Measurements from ENCODE around the gene MTOR.
"Not testable (repeated sequence)": the region's sequence is repeated elsewhere in the genome, so short reads cannot be mapped to it uniquely, and the experiment has no call there.

Gene MTOR

GRCh38 chr1:11178021-11179015, 84.0 kb downstream of the MTOR start:
- DNase-seq: peak; percentile 84

GRCh38 chr1:11176081-11176706, 86.2 kb downstream of the MTOR start:
- DNase-seq: peak; percentile 2

- DNase-seq: no peak
Measured at GRCh38 chr1:11175461-11175860, 86.9 kb downstream of the MTOR start.

- DNase-seq: no peak
Measured at GRCh38 chr1:11174261-11174942, 87.9 kb downstream of the MTOR start.

DNA sequence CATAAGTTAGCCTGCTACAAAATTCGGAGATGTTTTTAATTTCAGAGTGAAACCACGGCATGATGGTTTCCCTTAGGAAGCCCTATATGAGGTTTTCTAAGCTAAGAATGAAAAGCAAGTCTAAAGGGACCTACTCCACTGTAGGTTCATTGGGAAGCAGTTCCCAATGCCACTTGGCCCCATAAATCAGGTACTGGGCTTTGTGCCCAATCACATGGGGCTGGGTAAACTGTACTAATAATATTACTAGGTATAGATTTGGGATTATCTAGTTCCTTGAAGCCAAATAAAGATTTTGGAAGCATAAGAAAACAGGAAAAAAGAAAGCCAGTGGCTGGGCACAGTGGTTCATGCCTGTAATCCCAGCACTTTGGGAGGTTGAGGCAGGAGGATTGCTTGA, 92.2 kb downstream of the MTOR start:
- peak; percentile 10 for DNase-seq

DNA sequence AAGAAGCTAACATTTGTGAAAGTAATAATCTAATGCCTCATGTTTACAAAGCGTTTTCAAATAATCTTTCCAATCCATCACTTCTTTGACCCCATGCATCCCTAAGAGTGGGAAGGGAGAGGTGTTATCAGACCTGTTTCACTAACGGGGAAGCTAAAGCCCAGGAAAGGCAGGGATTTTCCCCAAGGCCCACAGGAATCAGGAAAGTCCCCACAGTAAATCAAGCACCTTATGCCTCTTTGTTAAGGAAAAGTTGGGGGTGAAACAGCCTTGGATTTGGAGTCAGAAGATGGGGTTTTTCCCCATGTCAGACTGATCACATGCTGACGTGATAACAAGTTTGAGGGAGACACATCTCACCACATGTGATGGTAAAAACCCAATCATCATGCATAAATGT, 93.1 kb downstream of the MTOR start:
- DNase-seq: peak; percentile 6

DNA sequence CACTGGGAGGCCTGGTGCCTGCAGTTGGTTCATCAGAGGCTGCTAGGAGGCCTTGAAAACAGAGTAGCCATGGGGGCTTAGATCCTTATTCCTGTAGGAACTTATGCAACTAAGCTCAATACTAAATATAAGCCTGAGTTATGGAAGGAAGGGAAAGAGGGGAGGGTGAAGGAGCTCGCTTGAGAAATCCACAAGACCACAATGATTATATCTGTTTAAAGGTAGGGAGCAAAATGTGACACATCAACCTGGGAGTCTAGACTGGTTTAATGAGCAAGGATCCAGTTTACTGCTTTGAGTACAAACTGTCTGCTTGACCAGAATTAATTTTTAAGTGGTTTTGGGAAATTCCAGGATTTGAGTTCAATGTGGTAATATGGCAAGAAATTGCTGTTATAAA, 93.6 kb downstream of the MTOR start:
- DNase-seq: no peak

GRCh38 chr1:11166744-11167143, 95.6 kb downstream of the MTOR start:
- not testable (repeated sequence) for DNase-seq

DNA sequence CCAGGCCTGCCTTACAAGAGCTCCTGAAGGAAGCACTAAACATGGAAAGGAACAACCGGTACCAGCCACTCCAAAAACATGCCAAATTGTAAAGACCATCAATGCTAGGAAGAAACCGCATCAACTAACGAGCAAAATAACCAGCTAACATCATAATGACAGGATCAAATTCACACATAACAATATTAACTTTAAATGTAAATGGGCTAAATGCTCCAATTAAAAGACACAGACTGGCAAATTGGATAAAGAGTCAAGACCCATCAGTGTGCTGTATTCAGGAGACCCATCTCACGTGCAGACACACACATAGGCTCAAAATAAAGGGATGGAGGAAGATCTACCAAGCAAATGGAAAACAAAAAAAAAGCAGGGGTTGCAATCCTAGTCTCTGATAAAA, 99.6 kb downstream of the MTOR start:
- not testable (repeated sequence) for DNase-seq

DNA sequence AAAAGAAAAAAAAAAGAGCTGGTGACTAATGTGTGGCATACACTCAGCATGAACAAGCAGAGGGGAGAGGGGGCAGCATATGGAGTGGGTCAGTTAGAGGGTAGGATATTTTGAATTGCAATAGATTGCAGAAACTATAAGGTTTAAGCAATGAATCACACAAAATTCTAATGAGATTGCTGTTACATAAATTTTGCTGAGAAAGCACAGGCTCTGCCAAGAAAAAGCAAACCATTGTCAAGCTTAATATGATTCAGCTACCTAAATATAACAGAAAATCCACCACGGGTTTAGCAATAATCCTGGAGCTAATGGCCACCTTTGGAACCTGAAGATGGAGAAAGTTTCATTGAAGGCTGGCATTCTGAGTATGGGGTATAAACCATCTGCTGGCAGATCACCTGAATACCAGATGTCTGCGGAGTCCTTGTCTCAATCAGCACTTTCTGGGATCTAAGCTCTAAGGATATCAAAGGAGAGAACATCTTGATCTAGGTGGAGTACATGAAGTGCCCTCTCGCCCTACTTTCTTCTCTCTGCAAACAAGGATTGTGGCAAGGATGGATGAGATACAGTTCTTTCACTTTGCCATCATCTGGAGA, 103.5 kb downstream of the MTOR start:
- no peak for DNase-seq

DNA sequence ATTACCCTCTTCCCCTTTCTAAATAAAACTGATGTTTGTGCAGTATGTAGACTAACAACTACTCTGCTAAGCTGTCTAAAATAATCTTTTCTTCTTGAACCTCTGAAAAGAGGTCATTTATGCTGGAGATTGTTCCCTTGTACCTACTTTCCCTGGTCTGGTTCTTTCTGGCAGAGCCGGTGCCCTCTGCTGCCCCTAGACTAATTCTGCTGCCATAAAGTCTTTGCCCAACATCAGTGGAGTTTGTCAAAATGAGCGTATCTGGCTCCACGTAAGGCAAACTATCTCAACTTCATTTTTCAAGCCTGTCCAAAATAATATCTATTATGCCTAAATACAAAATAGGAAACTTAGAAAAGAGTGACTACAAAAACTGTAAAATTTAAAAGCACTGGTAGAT, 104.1 kb downstream of the MTOR start:
- peak; percentile 14 for DNase-seq

GRCh38 chr1:11157867-11158266, 104.5 kb downstream of the MTOR start:
- DNase-seq: peak; percentile 79

- DNase-seq: no peak
Measured at GRCh38 chr1:11157394-11157793, 105.0 kb downstream of the MTOR start.

- DNase-seq: no peak
Measured at GRCh38 chr1:11156963-11157362, 105.4 kb downstream of the MTOR start.

GRCh38 chr1:11156441-11156840, 105.9 kb downstream of the MTOR start:
- DNase-seq: no peak

DNA sequence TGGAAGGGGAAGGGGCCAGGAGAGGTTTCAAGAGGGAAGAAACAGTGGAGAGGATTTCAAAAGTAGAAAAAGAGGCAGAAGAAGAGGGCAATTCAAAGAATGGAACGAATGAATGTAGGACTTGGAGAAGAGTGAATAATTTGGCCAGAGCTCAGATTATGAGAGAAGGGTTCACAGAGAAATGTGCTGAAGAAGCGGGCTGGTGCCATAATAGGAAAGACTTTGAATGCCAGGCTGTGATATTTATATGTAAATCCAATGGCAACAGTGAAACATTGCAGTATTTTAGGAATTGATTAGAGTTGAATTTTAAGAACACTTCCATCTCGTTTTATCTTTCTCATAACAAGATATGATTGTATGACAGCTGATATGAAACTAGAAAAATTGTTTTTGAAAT, 109.2 kb downstream of the MTOR start:
- no peak for DNase-seq

GRCh38 chr1:11152755-11153154, 109.6 kb downstream of the MTOR start:
- no peak for DNase-seq

GRCh38 chr1:11151826-11152612, 110.3 kb downstream of the MTOR start:
- DNase-seq: no peak

DNA sequence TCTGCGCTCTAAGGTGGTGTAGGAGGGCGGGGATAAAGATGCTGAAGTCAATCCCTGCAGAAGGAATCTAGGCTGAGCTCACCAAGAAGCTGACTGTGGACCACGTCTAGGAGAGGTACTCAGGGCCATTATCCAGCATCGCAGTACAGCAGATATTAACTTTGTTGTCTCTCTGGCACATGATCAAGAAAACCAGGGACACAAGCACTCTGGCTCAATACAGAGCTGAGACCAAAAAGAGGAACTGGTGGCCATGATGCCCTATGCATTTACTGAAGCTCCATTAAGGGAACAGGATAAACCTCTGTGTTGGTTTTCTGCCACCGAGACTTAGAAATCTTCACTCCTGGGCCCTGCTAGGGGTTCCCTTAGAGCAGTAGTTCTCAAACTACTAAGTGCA, 111.2 kb downstream of the MTOR start:
- DNase-seq: no peak

DNA sequence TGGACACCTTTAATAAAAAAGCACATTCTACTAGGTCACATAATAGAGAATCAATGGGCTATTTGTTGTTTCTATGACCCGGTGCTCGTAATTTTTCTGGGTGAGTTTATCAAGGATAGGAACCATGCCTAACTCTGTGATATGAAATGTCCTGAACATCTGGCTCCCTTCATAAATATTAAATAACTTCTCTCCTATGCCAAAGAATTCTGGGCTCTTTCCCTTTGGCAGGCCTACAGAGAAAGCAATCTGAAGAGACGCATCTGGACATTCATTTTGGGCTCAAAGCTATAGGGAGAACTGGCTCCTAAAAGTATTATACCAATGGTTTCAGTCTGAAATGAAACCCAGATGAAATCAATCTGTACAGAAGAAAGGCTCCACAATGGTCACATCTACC, 112.0 kb downstream of the MTOR start:
- no peak for DNase-seq

- peak; percentile 20 for DNase-seq
Measured at GRCh38 chr1:11147197-11147770, 115.1 kb downstream of the MTOR start.

- DNase-seq: no peak
Measured at GRCh38 chr1:11145741-11146140, 116.6 kb downstream of the MTOR start.

Measured in NCI-H69 (cell line).